Left lung (tissue), 10 donors: ENCODE data around the gene FXYD1. TPM values are rescaled to one million over a fixed set of nuclear protein-coding genes. Genes with fewer than 3 reads are reported as not detected.

ENCODE experiments used
- ATAC-seq: fragments of 200-7000 bp; cut with Tn5 transposase; one replicate; pipeline ENCODE4 v1.9.1; 2020; ENCODE audit warnings: moderate library complexity
- DNase-seq, 4 donors: peaks; one replicate each; pipeline ENCODE4 v3.0.0-alpha.2; 2013 to 2020
- H3K27ac ChIP-seq, 2 donors: fragments of 200-600 bp; sonication (generic) in 1 of 2; one replicate each; pipeline versions ENCODE4 v1.5.0 to v1.8.0; 2020 to 2021
- H3K27me3 ChIP-seq, 2 donors: fragments of 200-600 bp; sonication (generic) in 1 of 2; one replicate each; pipeline versions ENCODE4 v1.5.0 to v1.8.0; 2020 to 2021
- H3K36me3 ChIP-seq, 2 donors: fragments of 200-600 bp; sonication (generic) in 1 of 2; one replicate each; pipeline versions ENCODE4 v1.5.0 to v1.8.0; 2020 to 2021
- H3K4me1 ChIP-seq, 2 donors: fragments of 200-600 bp; one replicate each; pipeline ENCODE4 v1.8.0; 2021
- H3K4me3 ChIP-seq, 2 donors: fragments of 200-600 bp; sonication (generic) in 1 of 2; one replicate each; pipeline versions ENCODE4 v1.5.0 to v1.8.0; 2020 to 2021; ENCODE audit warnings: mild to moderate bottlenecking in 1 of 2
- H3K9me3 ChIP-seq, 2 donors: fragments of 200-600 bp; sonication (generic) in 1 of 2; one replicate each; pipeline versions ENCODE4 v1.5.0 to v1.8.0; 2020 to 2021
- CTCF ChIP-seq, 2 donors: fragments of 200-600 bp; sonication (generic) in 1 of 2; IDR thresholded peaks; one replicate each; pipeline versions ENCODE4 v1.5.0 to v1.8.0; 2021; ENCODE audit warnings: antibody characterized with exemption in 2 of 2
- intact Hi-C, 2 donors: fragments of 100-400 bp; cut with DNase I; formaldehyde crosslinking; loops; one replicate each; pipeline versions ENCODE4 v1.11.2 to v1.14.2; 2022
- polyA plus RNA-seq, 6 donors: library from polyadenylated mRNA; unstranded; fragments of 120-200 nt; gene quantifications; one replicate each; pipeline ENCODE4 v1.2.1, GENCODE V29; 2013; ENCODE audit not compliant: insufficient read length in 6 of 6
- total RNA-seq, 2 donors: library from RNA; stranded (reverse); fragmentation: NEBNext Ultra II Directional; extraction: Animal tissue kit (Norgen Biotek cat#: 25700); gene quantifications; one replicate each; pipeline ENCODE4 v1.2.1, GENCODE V29; 2021
- donor health status: DM: no; HTN: yes; CAD: no.
- donor health status: DM: no; HTN: no; CAD: no.

FXYD1 gene
- total and polyA plus RNA-seq, 8 donors: 20.1 to 67.0 (median 53.1) TPM

GRCh38 chr19:35165200-35166058, 26.8 kb downstream of the FXYD1 start:
- intact Hi-C loops: no loop called here
- no peaks in the 10 kb centered on the region for H3K27me3 ChIP-seq
- H3K4me3 ChIP-seq: no peak overlapping the region
- ATAC-seq: no peak
- DNase-seq: no peak
- TF ChIP-seq CTCF (IDR thresholded peaks at IDR 0.05): no peak
- peaks cover 0 to 99% of the 10 kb centered on the region in 2 donors for H3K36me3 ChIP-seq
- no peak overlapping the region for H3K27ac ChIP-seq
- peaks cover 0 to 10% of the 10 kb centered on the region in 2 donors for H3K4me1 ChIP-seq
- H3K9me3 ChIP-seq: peaks cover 0 to 50% of the 10 kb centered on the region in 2 donors

GRCh38 chr19:35166100-35167063, 27.8 kb downstream of the FXYD1 start:
- Histone ChIP-seq H3K36me3 (peaks cover 0 to 93% of the 10 kb centered on the region in 2 donors), H3K4me1 (peaks cover 0 to 18% of the 10 kb centered on the region in 2 donors), H3K27ac (peak overlapping the region in 1 of 2 donors; percentile 28), H3K27me3 (no peaks in the 10 kb centered on the region), H3K9me3 (peaks cover 0 to 50% of the 10 kb centered on the region in 2 donors), H3K4me3 (no peak overlapping the region)
- ATAC-seq: no peak
- TF ChIP-seq CTCF (IDR thresholded peaks at IDR 0.05): no peak
- no peak for DNase-seq
- intact Hi-C loops: no loop called here

GRCh38 chr19:35167251-35168119, 28.9 kb downstream of the FXYD1 start:
- TF ChIP-seq CTCF (IDR thresholded peaks at IDR 0.05): no peak
- no peaks in the 10 kb centered on the region for H3K27me3 ChIP-seq
- H3K4me3 ChIP-seq: no peak overlapping the region
- ATAC-seq (no peak), DNase-seq (no peak)
- intact Hi-C loops: no loop called here
- H3K36me3 ChIP-seq: peaks cover 0 to 82% of the 10 kb centered on the region in 2 donors
- H3K9me3 ChIP-seq: peaks cover 0 to 40% of the 10 kb centered on the region in 2 donors
- peaks cover 0 to 24% of the 10 kb centered on the region in 2 donors for H3K4me1 ChIP-seq
- peak overlapping the region in 1 of 2 donors; percentile 28 for H3K27ac ChIP-seq

- intact Hi-C loops: no loop called here
- H3K4me1 ChIP-seq: peaks cover 0 to 24% of the 10 kb centered on the region in 2 donors
- no peak overlapping the region for H3K4me3 ChIP-seq
- H3K27me3 ChIP-seq: no peaks in the 10 kb centered on the region
- H3K27ac ChIP-seq: no peak overlapping the region
- DNase-seq: no peak
- H3K9me3 ChIP-seq: peaks cover 0 to 33% of the 10 kb centered on the region in 2 donors
- H3K36me3 ChIP-seq: peaks cover 0 to 75% of the 10 kb centered on the region in 2 donors
- no peak for TF ChIP-seq CTCF (IDR thresholded peaks at IDR 0.05)
- ATAC-seq: peak; percentile 64
Measured at GRCh38 chr19:35168196-35168595, 29.6 kb downstream of the FXYD1 start.
